Left lobe of liver (tissue), 2 donors: Measurements from ENCODE around the gene KLRK1. TPM values are rescaled to one million over a fixed set of nuclear protein-coding genes. Genes with fewer than 3 reads are reported as not detected.
"Not testable (repeated sequence)": the region's sequence is repeated elsewhere in the genome, so short reads cannot be mapped to it uniquely, and the experiment has no call there.

Experiments
- ATAC-seq: fragments of 200-7000 bp; cut with Tn5 transposase; one replicate; pipeline ENCODE4 v1.9.1; 2020; ENCODE audit warnings: mild to moderate bottlenecking, moderate library complexity
- DNase-seq: peaks from one replicate; pipeline ENCODE4 v3.0.0-alpha.2; 2020; ENCODE audit warnings: low spot score
- total RNA-seq: library from RNA; stranded (reverse); gene quantifications from one replicate; pipeline ENCODE4 v1.2.1, GENCODE V29; 2021
- donor health status: DM: no; HTN: no; CAD: no; lungs with moderate emphysema.
- donor health status: DM: no; HTN: yes; CAD: no.

Gene KLRK1
- 0.55 TPM for total RNA-seq

- ATAC-seq (no peak), DNase-seq (no peak)
These were observed at the start of gene KLRK1 for GRCh38 chr12:10389904-10390303. Gene KLRK1 (minus strand): TSS chr12:10390041. CDS start chr12:10388810, 1,231 bp downstream.

DNA sequence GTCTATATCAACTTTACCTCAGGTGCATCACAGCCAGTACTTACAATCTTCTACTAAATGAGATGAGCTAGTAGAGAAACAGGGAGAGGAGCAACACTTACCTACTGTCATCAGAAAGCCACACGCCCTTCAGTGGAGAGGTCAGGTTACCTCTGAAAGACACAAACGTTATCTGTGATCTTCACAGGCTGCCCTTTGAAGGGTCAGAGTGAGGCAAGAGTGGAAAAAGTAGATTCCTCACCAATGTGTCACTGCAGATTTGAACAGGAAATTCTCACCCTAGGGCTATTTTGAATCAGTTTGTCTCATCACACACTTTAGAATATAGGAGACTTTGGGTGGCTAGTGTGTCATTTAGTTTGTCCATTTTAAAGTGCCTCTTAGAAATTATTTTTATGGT is 47.8 kb upstream of the KLRK1 start:
- ATAC-seq, DNase-seq: not testable (repeated sequence)

DNA sequence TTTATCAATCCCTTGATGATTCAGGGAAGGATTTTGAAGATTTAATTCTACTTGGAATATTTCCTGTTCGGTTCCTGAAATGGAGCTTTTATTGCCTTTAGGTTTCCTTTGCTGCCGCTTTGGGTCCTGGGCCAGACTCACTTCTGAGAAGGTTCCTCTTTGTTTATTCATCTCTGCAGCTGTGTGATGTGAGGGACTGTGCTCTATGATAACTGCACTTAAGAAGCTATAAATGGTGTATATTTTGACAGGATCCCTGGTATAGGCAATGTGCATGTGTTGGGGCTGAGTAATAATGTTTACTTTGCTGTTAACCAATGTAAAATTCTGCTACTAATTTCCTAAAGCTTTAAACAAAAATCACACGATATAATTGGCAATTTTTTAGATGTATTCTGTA is 46.0 kb upstream of the KLRK1 start, which contains the start of gene KLRC2:
Gene KLRC2 (minus strand): TSS at position 195 of the 400 bp plus-strand sequence. CDS start 24 bp downstream, at position 171.
- ATAC-seq, DNase-seq: not testable (repeated sequence)

GRCh38 chr12:10430623-10431022 is 40.8 kb upstream of the KLRK1 start:
- not testable (repeated sequence) for ATAC-seq, DNase-seq

DNA sequence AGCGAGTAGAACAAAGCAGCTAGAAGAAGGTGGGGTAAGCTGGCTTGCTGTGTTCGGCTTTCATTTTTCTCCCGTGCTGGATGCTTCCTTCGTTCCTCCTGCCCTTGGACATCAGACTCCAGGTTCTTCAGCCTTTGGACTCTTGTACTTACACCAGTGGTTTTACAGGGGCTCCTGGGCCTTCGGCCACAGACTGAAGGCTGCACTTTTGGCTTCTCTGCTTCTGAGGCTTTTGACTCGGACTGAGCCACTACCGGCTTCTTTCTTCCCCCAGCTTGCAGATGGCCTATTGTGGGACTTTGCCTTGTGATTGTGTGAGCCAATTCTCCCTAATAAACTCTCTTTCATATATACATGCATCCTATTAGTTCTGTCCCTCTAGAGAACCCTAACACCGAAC is 36.1 kb upstream of the KLRK1 start:
- not testable (repeated sequence) for ATAC-seq, DNase-seq

GRCh38 chr12:10424260-10424899 is 34.5 kb upstream of the KLRK1 start:
- DNase-seq, ATAC-seq: not testable (repeated sequence)

GRCh38 chr12:10422159-10422558 is 32.3 kb upstream of the KLRK1 start:
- not testable (repeated sequence) for ATAC-seq, DNase-seq

DNA sequence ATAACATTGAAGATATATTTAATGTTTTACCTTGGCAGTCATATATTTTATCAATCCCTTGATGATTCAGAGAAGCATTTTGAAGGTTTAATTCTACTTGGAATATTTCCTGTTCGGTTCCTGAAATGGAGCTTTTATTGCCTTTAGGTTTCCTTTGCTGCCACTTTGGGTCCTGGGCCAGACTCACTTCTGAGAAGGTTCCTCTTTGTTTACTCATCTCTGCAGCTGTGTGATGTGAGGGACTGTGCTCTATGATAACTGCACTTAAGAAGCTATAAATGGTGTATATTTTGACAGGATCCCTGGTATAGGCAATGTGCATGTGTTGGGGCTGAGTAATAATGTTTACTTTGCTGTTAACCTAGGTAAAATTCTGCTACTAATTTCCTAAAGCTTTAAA is 30.5 kb upstream of the KLRK1 start, which contains the start of gene KLRC3:
Gene KLRC3 (minus strand): TSS at position 262 of the 400 bp plus-strand sequence. CDS start 45 bp downstream, at position 217.
- not testable (repeated sequence) for ATAC-seq

DNA sequence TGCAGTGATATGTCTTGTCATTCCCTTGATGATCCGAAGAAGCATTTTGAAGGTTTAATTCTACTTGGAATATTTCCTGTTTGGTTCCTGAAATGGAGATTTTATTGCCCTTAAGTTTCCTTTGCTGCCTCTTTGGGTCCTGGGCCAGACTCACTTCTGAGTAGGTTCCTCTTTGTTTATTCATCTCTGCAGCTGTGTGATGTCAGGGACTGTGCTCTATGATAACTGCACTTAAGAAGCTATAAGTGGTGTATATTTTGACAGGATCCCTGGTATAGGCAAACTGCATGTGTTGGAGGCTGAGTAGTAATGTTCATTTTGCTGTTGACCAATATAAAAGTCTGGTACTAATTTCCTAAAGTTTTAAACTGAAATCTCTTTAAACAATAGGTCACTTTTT is 19.6 kb upstream of the KLRK1 start, which contains the start of gene KLRC4:
Gene KLRC4 (minus strand): TSS at position 366 of the 400 bp plus-strand sequence. CDS start 182 bp downstream, at position 184.
- no peak for DNase-seq
- ATAC-seq: no peak

More for the DNA sequence above, 30.5 kb upstream of the KLRK1 start, which contains the start of gene KLRC3:
- not testable (repeated sequence) for DNase-seq

DNA sequence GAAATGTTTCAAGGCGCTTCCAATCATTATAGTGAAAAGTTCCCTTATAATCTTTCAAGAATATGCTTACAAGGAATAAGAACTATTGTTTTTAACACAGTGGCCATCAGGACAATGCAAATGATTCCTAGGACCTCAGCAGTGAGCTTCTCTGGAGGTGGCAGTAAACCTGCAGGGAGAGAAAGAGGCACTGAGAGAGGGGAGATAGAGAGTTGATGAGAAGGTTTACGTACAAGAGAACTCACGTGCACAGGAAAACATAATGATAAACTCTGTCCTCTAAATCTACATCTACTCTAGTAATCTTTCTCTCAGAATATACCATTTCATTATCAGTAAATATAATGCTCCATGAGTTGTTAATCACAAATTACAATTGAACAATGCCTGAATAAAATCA is 19.0 kb upstream of the KLRK1 start:
- no peak for ATAC-seq
- no peak for DNase-seq

DNA sequence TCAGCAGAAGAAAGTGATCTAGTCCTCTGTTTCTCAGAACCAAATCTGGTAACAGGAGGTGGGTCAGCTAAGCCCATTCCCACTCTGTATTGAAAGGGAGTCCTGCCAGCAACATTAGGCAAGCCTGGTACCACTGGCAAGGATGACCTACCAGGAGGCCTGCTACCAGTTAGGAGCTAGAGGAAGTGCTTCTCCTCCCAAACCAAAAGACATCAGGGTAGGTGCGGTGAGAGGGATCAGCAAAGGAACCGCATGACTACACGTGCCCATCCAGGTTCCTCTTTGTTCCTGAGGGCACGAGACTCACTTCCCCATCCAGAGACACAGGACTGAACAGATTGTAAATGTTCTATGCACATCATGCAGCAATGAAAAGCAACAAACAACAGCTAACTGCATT is 16.9 kb upstream of the KLRK1 start:
- ATAC-seq (no peak), DNase-seq (no peak)

DNA sequence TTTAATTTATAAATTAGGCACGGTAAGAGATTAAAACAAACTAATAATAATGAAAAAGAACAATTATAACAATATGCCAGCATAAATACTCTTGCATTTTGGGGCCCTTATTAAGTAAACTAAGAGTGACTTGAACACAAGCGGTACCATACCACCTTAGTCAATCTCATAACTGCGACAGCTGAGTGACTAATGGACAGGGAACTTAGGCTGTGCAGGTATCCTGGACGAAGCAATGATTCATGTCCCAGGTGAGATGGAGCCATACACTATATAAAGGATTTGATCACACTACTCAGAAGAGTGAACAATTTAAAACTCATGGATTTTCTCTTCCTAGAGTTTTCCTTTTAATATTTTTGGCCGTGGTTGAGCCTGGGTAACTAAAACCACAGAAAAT is 15.5 kb upstream of the KLRK1 start:
- no peak for ATAC-seq
- no peak for DNase-seq

DNA sequence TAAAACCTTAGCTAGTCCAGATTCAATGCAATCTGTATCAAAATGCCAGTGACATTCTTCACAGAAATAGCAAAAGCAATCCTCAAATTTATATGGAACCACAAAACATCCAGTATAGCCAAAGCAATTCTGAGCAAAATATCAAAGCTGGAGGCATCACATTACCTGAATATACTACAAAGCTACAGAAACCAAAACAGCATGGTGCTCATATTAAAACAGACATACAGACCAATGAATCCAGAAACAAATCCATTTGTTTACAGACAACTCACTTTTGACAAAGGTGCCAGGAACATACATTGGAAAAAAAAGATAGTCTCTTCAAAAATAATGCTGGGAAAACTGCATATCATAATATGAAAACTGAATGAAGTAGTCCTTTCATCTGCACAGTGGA is 15.0 kb upstream of the KLRK1 start:
- no peak for DNase-seq

DNA sequence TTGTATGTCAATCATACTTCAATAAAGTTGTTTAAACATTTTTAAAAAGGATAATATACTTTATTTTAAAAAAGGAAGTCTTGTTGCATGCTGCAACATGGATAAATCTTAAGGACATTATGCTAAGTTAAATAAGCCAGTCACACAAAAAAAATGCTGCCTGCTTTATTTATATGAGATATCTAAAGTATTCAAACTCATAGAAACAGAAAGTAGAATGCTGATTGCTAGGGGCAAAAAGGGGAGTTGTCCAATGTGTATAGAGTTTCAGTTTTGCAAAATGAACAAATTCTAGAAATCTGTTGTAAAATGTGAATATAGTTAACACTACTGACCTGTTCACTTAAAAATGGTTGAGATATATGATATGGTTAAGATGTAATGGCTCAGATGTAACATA is 11.0 kb upstream of the KLRK1 start:
- no peak for DNase-seq

More for the DNA sequence above, 15.0 kb upstream of the KLRK1 start:
- no peak for ATAC-seq

DNA sequence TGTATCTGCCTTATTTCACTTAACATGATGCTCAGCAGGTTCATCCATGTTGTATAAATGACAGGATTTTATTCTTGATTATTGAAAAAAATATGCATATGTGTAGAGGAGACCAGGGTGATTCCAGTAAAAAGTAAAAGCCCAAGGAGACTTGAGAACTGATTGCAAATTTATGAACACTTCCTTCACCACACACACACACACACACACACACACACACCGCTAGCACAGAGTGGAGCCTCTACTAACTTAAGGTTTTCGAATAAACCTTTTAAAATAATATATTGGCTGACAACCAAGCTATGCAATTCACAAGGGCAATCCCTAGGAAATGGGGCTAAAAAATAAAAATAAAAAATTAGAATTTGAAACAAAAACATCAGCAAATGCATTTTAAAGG is 8.3 kb upstream of the KLRK1 start:
- ATAC-seq (no peak), DNase-seq (no peak)

More for the DNA sequence above, 11.0 kb upstream of the KLRK1 start:
- no peak for ATAC-seq

DNA sequence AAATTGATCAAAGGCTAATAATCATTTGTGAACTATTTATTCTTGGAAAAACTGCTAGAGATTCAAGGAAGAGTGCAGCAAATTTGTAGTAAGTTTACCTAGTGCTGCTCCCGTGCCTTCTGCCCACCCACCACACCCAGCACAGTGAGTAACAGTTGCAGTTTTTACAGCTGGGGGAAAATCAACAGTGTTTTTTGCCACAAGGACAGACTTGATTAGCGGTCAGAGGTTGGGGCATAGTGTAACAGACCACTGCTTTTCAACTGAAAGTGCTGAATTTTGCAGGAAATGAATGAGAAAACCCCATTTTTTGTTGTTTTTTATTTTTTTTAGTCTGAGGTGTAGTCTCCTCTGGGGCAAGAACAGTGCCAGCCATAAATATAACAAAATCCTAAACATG is 7.5 kb upstream of the KLRK1 start:
- DNase-seq (no peak), ATAC-seq (no peak)

- not testable (repeated sequence) for ATAC-seq, DNase-seq
These were observed 6.3 kb upstream of the KLRK1 start for GRCh38 chr12:10396176-10396575.

DNA sequence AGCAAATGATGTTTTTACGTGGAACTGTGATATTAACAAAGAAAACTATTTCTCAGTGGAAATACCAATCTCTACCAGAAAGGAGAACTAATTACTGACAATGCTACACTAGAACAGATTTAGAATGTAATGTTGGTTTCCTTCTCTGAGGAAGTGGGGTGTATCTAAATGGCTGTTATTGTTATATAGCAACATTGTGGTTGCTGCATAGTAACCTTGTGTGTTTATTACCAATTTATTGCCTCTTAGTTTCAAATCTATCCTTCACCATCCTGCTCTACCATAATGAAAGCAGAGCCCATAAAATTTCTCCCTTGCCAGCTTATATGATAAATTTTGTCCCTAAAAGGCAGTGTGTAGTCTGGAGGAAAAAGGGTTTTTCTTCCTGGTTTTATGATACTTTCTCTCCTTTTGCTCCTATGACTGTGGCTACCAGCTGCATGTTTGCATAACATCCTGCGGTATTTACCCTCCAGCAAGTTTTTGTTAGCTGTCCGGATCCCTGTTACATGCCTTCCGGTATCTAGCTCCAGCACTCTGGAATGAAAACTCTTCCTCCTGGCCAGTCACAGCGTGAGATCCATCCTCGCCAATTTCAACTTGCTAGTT is 5.7 kb upstream of the KLRK1 start:
- ATAC-seq (peak; percentile 73), DNase-seq (no peak)

DNA sequence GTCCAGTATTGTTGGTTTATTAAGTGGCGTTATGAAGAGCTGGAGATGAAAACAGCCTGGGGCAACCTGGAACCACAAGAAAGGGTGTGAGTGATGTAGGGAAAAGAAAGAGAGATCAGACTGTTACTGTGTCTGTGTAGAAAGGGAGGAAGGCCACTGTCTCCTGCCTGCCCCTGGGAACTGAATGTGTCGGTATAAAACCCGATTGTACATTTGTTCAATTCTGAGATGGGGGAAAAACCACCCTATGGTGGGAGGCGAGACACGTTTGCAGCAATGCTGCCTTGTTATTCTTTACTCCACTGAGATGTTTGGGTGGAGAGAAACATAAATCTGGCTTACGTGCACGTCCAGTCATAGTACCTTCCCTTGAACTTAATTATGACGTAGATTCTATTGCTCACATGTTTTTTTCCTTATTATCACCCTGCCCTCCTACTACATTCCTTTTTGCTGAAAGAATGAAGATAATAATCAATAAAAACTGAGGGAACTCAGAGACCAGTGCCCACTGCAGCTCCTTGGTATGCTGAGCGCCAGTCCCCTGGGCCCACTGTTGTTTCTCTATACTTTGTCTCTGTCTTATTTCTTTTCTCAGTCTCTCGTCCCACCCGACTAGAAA is 4.8 kb upstream of the KLRK1 start:
- ATAC-seq, DNase-seq: not testable (repeated sequence)

- ATAC-seq (no peak), DNase-seq (no peak)
These were observed 3.5 kb upstream of the KLRK1 start for GRCh38 chr12:10393291-10393690.

DNA sequence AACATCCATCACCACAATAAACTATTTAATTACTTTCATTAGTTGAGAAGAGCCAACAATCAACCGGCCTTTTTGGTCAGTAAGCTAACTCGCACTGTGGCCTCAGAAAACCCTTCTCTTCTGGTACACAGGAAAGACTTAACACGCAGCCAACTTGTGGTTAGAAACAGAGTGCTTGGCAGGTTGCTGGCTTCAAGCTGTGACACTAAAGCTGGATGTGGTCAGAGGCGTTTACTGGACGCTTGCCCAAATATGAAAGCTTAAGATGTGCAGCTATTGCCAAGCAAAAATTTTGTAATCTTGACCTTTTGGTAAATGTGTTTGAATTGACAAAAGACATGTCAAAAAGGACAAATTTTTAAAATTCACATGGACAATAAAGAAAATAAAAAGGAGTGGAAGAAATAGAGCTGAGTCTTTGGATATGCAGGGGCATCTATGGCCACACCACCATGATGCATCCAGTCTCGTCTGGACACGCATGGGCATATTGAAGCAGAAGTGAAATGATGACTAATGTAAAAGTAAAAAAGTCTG is 2.6 kb upstream of the KLRK1 start:
- DNase-seq (no peak), ATAC-seq (no peak)
